Cardiac fibroblast (primary cell): ENCODE measurements around the gene HAT1.
A peak's percentile ranks its signal among the peaks of the same experiment; 100 is the strongest.

Source experiments
- DNase-seq, 2 donors: peaks; one replicate each; pipeline versions ENCODE4 v3.0.0 to v3.0.0-alpha.2; 2010; ENCODE audit warnings: low read depth in 2 of 2
- H3K4me3 ChIP-seq, 2 donors: replicated peaks in 1 of 2; 1 replicate in 1 of 2; 2 replicates in 1 of 2; pipeline ENCODE4 v1.5.1; 2011; ENCODE audit warnings: low read depth in 2 of 2, low read length in 2 of 2, mild to moderate bottlenecking in 2 of 2, moderate library complexity in 1 of 2
- CTCF ChIP-seq: IDR thresholded peaks from one replicate; pipeline ENCODE4 v1.5.1; 2011; ENCODE audit warnings: low read depth, mild to moderate bottlenecking, low read length, inconsistent platforms

The HAT1 gene

GRCh38 chr2:171922230-171923022, at the start of gene HAT1:
Gene HAT1 (plus strand): TSS chr2:171922461. CDS start chr2:171922501, 40 bp downstream.
- DNase-seq = peak; percentile 99
- TF ChIP-seq CTCF = no peak
- peak within 1 kb of the TSS; percentile 74 to 98 for H3K4me3 ChIP-seq

- H3K4me3 ChIP-seq = no peak overlapping the region
- no peak for TF ChIP-seq CTCF
- no peak for DNase-seq
Observed at GRCh38 chr2:171874517-171874916, 47.7 kb upstream of the HAT1 start.

- DNase-seq = no peak
- H3K4me3 ChIP-seq = no peak overlapping the region
- TF ChIP-seq CTCF = no peak
Observed at GRCh38 chr2:171874963-171875362, 47.3 kb upstream of the HAT1 start.

GRCh38 chr2:171878481-171878993, 43.7 kb upstream of the HAT1 start:
- peak; percentile 63 to 89 for DNase-seq
- no peak for TF ChIP-seq CTCF
- no peak overlapping the region for H3K4me3 ChIP-seq

GRCh38 chr2:171879865-171880264, 42.4 kb upstream of the HAT1 start:
- no peak overlapping the region for H3K4me3 ChIP-seq
- no peak for TF ChIP-seq CTCF

GRCh38 chr2:171880774-171881173, 41.5 kb upstream of the HAT1 start:
- TF ChIP-seq CTCF = no peak
- DNase-seq = no peak
- H3K4me3 ChIP-seq = no peak overlapping the region

More at GRCh38 chr2:171879865-171880264, 42.4 kb upstream of the HAT1 start:
- no peak for DNase-seq
